Panc1 (cell line): ENCODE results near the gene NIFK. TPM values are rescaled to one million over a fixed set of nuclear protein-coding genes. Genes with fewer than 3 reads are reported as not detected.

Experiments
- ATAC-seq: fragments of 200-7000 bp; cut with Tn5 transposase; 2 replicates; pipeline ENCODE4 v1.9.1; 2020; ENCODE audit warnings: mild to moderate bottlenecking, moderate library complexity
- Bru-seq: library from RNA; stranded (reverse); fragments of 400-500 nt; gene quantifications from one replicate; lab custom pipeline; 2021; lab: Mats Ljungman, UMichigan
- BruChase-seq, 2 experiments: library from RNA; stranded (reverse); fragments of 400-500 nt; gene quantifications; one replicate each; lab custom pipeline; 2021; lab: Mats Ljungman, UMichigan
- BruUV-seq: library from RNA; stranded (reverse); fragments of 400-500 nt; replicated peaks from 2 replicates; lab custom pipeline; 2021; lab: Mats Ljungman, UMichigan
- CTCF ChIA-PET: fragments of 300-600 bp; sonication (Branson Sonifier 250); formaldehyde crosslinking; loops from one replicate; lab custom pipeline; 2022; ENCODE audit warnings: antibody characterized with exemption; lab: Charles Lee
- POLR2A ChIA-PET: fragments of 300-600 bp; sonication (Branson Sonifier 250); formaldehyde crosslinking; loops from one replicate; lab custom pipeline; 2022; ENCODE audit warnings: antibody characterized with exemption; lab: Charles Lee
- DNase-seq: peaks from one replicate; pipeline ENCODE4 v3.0.0-alpha.2; 2010; ENCODE audit warnings: low read depth, low spot score
- H3K27ac ChIP-seq: 2 replicates; pipeline ENCODE4 v1.5.1; 2011; ENCODE audit warnings: mild to moderate bottlenecking, low read length, inconsistent platforms
- H3K27me3 ChIP-seq: fragments of 200-500 bp; sonication (Bioruptor generic); 2 replicates; pipeline ENCODE4 v1.6.0; 2014; ENCODE audit warnings: low read length, inconsistent platforms; ENCODE audit not compliant: control insufficient read depth, insufficient read depth
- H3K36me3 ChIP-seq: fragments of 200-500 bp; sonication (Bioruptor generic); 2 replicates; pipeline ENCODE4 v1.5.1; 2014; ENCODE audit warnings: inconsistent platforms, mild to moderate bottlenecking, low read length, moderate library complexity; ENCODE audit not compliant: control insufficient read depth, insufficient read depth
- H3K4me1 ChIP-seq: 2 replicates; pipeline ENCODE4 v1.5.1; 2011; ENCODE audit warnings: inconsistent platforms, mild to moderate bottlenecking, low read length, moderate library complexity; ENCODE audit not compliant: control insufficient read depth, insufficient read depth
- H3K4me3 ChIP-seq, 2 experiments: 2 replicates each; pipeline ENCODE4 v1.5.1; 2011 to 2012; ENCODE audit warnings: low read depth in 2 of 2, low read length in 2 of 2, mild to moderate bottlenecking in 2 of 2, inconsistent platforms in 1 of 2, moderate library complexity in 1 of 2
- H3K9me3 ChIP-seq: fragments of 200-500 bp; sonication (Bioruptor generic); 2 replicates; pipeline ENCODE4 v1.5.1; 2014; ENCODE audit warnings: low read depth, mild to moderate bottlenecking, inconsistent platforms, low read length, moderate library complexity; ENCODE audit not compliant: control insufficient read depth, insufficient read depth
- CTCF ChIP-seq: fragments of 450-650 bp; IDR thresholded peaks from 2 replicates; pipeline ENCODE4 v1.5.1; 2017; ENCODE audit warnings: mild to moderate bottlenecking
- POLR2AphosphoS5 ChIP-seq: IDR thresholded peaks from 2 replicates; pipeline ENCODE4 v1.6.1; 2012; ENCODE audit warnings: mild to moderate bottlenecking, low read depth, low read length, moderate library complexity
- REST ChIP-seq, 2 experiments: IDR thresholded peaks; 2 replicates each; pipeline ENCODE4 v1.6.1; 2011 to 2012; ENCODE audit warnings: low read depth in 2 of 2, control low read depth in 1 of 2, low read length in 1 of 2, mild to moderate bottlenecking in 1 of 2, moderate library complexity in 1 of 2; ENCODE audit not compliant: insufficient read depth in 1 of 2
- SIN3A ChIP-seq: IDR thresholded peaks from 2 replicates; pipeline ENCODE4 v1.6.1; 2012; ENCODE audit warnings: low read depth, mild to moderate bottlenecking, low read length, moderate library complexity, borderline replicate concordance; ENCODE audit not compliant: insufficient read depth
- TCF7L2 ChIP-seq: IDR thresholded peaks from 2 replicates; pipeline ENCODE4 v1.6.1; 2011; ENCODE audit warnings: mild to moderate bottlenecking, low read depth, low read length, inconsistent platforms
- in situ Hi-C: cut with HindIII; loops from 2 replicates; pipeline ENCODE4 v1.10.0; 2016; ENCODE audit warnings: low sequenced_read_pairs, low pct_unique_long_range_greater_than_20kb
- intact Hi-C: fragments of 100-400 bp; cut with micrococcal nuclease; formaldehyde crosslinking; loops from one replicate; pipeline ENCODE4 v1.10.0; 2022; ENCODE audit not compliant: unreplicated experiment
- long read RNA-seq: library from polyadenylated mRNA; unstranded; transcript quantifications from one replicate; pipeline ENCODE4 v2.0.0, GENCODE V29; 2021; ENCODE audit not compliant: unreplicated experiment
- polyA plus RNA-seq: library from polyadenylated mRNA; unstranded; fragments of >200 nt; gene quantifications from one replicate; pipeline ENCODE4 v1.2.1, GENCODE V29; 2012; ENCODE audit warnings: missing spikeins; ENCODE audit not compliant: insufficient read length
- total RNA-seq: library from RNA; stranded (reverse); gene quantifications from one replicate; pipeline ENCODE4 v1.2.1, GENCODE V29; 2021; ENCODE audit not compliant: unreplicated experiment

Gene NIFK
- 84.5 TPM for total RNA-seq
- polyA plus RNA-seq, result 24.9 TPM
- percentile 96 among the genes with signal in this experiment for Bru-seq, nascent RNA
- BruChase-seq, experiment 1, labeled RNA remaining after a 2-hour chase, result percentile 97 among the genes with signal in this experiment
- percentile 93 among the genes with signal in this experiment for BruChase-seq, experiment 2, labeled RNA remaining after a 6-hour chase
- long read RNA-seq, transcript NIFK-205 (4 exons, 1,096 nt), result minor isoform, 5 of 78 reads
- long read RNA-seq, transcript NIFK-201 (7 exons, 1,734 nt), result major isoform, 63 of 78 reads
- long read RNA-seq, partial matches to known transcripts, result 3 of 78 reads
- long read RNA-seq, other reads (novel, unspliced or antisense), result 5 of 78 reads

GRCh38 chr2:121736462-121737336 lies at the start of gene NIFK:
TSS of gene NIFK (minus strand) at chr2:121736875. CDS start at chr2:121736850, 25 bp downstream.
- TF ChIP-seq SIN3A, result peak; percentile 61; the same call in 1 of the 2 replicates
- no peak for TF ChIP-seq CTCF
- peak; percentile 74 for TF ChIP-seq POLR2AphosphoS5
- in situ Hi-C loops, result no loop called here

GRCh38 chr2:121783180-121783579 lies 46.5 kb upstream of the NIFK start:
- Histone ChIP-seq H3K9me3 (no peaks in the 10 kb centered on the region), H3K27me3 (no peaks in the 10 kb centered on the region), H3K27ac (no peak overlapping the region), H3K4me1 (no peaks in the 10 kb centered on the region), H3K36me3 (no peaks in the 10 kb centered on the region), H3K4me3 (no peak overlapping the region)
- in situ Hi-C loops, result no loop called here
- ATAC-seq (no peak), DNase-seq (no peak)
- TF ChIP-seq TCF7L2 (no peak), REST (IDR thresholded peaks at IDR 0.05; ENCODE audit: insufficient read depth in 1 of 2, low read depth in 2 of 2, low read length in 1 of 2) (no peak), SIN3A (no peak), CTCF (no peak), POLR2AphosphoS5 (no peak)
- intact Hi-C loops, result no loop called here
- BruUV-seq, result no TSS peak
- POLR2A ChIA-PET, result no interaction called here
- CTCF ChIA-PET, result no interaction called here

More at GRCh38 chr2:121736462-121737336, at the start of gene NIFK:
- peak within 1 kb of the TSS; percentile 99 to 100 for H3K4me3 ChIP-seq
- peaks cover 8% of the 10 kb centered on the region; the same call in 1 of the 2 replicates for H3K4me1 ChIP-seq
- peaks cover 29% of the 10 kb centered on the region for H3K36me3 ChIP-seq
- H3K27me3 ChIP-seq, result no peaks in the 10 kb centered on the region
- H3K27ac ChIP-seq, result peak within 1 kb of the TSS; percentile 97
- intact Hi-C loops, result no loop called here
- no TSS peak for BruUV-seq
- DNase-seq (peak; percentile 80), ATAC-seq (peak; percentile 98)
- no peaks in the 10 kb centered on the region for H3K9me3 ChIP-seq
- ChIA-PET CTCF (interaction anchor here (0.6 to 0.8 kb wide), 4 partner anchors 11 to 1716 kb away, joined by 5 to 10 read pairs (median 8); no protein-coding TSS in a partner anchor), POLR2A (interaction anchor here (0.6 kb wide), 1 partner anchor 766 kb away, joined by 4 read pairs; no protein-coding TSS in a partner anchor)
